ENCODE results near the gene IL17C.

The IL17C gene

DNA sequence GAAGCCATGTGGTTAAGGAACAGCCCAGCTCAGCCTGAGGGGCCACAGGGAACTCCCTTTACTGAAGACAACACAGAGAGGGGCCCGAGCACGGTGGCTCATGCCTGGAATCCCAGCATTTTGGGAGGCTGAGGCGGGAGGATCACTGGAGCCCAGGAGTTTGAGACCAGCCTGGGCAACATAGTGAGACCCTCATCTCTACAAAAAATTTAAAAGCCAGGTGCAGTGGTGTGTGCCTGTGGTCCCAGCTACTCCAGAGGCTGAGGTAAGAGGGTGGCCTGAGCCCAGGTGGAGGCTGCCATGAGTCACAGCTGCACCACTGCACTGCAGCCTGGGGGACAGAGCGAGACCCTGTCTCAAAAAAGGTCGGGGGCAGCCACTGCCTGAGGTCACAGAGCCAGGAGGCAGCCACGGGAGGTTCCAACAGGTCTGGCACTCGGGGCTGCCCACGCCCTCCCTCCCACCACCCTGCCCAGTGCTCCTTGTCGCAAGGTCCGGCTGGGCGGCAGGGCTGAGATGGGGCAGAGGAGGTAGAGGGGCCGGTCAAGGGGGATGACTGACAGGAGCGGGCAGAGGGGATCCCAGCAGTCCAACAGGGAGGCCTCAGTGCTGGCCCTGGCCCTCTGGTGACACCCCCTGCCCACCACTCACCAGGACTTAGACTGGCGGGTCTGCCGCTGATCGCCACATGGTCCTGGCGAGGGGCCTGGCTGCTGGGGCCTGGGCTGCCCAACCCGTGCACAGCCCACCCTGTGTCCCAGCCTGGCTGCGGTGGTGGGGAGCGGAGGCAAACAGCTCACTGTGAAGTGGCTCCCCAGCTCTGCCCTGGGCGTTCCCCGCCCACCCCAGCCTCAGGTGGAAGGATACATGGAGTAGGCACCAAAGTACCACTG is 9.1 kb downstream of the IL17C start:
- no peak for DNase-seq

DNA sequence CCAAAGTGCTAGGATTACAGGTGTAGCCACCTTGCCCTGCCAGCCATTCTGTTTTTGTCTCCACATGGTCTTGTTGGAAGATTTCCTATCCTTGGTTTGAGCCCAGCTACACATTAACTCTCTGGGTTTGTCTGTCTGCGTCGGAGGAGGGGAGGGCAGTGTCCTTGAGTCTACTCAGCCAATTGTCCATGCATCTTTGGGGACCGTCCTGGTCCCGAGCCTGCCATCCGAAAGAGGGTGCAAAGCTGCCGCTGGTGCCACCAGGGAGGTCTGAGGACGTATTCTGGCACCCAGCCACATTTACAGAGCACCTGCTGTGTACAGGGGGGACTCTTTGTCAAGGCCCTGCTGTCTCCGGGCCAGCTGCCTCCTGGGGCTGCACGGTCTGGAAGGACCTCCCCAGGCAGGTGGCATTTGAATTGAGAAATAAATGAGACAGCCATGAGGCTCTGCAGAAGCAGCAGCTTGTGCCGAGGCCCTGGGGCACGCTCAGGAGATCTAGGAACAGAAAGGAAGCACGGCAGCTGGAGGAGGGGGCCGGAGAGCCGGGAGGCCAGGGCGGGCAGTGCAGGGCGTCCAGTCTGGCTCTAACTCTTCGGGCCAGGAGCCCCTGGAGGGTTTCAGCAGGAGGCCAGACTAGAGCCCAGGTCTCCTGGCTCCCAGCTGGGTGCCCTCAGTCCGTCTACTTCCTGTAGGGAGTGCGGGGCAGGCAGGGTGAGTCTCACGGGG is 11.0 kb downstream of the IL17C start:
- no peak for DNase-seq

DNA sequence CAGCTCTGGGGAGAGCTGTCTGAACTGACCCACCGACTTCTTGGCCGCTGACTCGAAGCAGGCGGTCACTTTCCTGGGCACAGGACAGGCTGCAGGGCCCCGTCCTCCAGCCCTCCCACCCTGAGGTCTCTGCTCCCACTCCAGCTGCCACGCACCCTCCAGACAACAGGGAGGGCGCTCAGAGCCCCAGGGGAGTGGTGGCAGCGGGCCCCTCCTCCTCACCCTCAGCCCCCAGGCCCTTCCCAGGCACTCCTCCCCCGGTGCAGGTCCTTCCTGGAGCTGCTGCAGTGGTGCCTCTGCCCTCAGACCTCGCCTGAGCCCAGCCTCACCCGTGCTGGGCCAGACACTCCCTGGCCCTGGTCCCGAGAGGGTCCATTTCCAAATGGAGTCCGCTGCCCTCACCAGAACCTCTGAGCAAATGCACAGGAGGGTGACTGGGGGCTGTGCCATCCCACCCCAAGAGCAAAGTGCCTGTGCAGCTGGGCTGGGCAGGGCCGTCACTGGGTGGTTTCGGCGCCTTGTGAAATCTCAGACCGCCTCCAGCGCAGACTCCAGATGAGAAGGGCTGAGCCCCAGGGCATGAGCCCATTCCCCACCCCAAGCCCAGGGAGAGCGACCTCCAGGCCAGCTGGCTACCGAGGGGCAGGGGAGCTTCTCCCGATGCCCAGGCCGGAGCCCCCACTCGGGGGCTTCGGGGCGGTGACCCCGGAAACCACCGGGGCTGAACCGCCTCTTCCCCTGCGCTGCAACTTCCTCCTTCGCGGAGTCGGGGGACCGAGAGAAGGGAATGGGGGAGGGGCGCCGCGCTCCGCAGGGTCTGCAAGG is 11.8 kb downstream of the IL17C start:
- peak; percentile 38 for DNase-seq

DNA sequence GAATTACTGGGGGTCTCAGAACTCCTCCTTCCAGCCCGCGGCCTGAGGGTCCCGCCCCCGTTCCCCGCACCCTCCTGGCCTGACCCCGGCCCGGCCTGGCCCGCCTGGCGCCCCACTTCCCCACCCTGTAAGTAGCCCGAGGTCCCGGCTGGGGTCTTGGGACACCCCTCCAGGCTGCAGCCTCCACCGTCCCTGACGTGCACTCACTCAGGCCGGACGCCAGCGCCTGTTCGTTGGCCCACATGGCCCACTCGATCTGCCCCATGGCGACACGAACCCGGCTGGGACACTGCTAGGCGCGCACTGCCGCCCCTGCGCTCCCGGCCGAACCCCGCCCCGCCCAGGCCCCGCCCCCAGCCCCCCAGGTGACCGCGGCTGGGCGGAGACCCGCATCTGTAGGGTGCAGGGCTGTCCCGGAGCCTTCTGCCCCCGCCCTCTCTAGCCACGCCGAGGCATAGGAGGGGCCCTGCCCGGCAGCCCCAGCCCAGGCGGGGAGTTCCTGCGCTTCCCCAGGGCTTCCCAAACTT is 12.4 kb downstream of the IL17C start, which contains the start of gene CYBA:
Gene CYBA, minus strand, starts transcription at position 305 of the 527 bp plus-strand sequence. Its CDS starts 40 bp downstream, at position 265.
- DNase-seq: peak; percentile 72

DNA sequence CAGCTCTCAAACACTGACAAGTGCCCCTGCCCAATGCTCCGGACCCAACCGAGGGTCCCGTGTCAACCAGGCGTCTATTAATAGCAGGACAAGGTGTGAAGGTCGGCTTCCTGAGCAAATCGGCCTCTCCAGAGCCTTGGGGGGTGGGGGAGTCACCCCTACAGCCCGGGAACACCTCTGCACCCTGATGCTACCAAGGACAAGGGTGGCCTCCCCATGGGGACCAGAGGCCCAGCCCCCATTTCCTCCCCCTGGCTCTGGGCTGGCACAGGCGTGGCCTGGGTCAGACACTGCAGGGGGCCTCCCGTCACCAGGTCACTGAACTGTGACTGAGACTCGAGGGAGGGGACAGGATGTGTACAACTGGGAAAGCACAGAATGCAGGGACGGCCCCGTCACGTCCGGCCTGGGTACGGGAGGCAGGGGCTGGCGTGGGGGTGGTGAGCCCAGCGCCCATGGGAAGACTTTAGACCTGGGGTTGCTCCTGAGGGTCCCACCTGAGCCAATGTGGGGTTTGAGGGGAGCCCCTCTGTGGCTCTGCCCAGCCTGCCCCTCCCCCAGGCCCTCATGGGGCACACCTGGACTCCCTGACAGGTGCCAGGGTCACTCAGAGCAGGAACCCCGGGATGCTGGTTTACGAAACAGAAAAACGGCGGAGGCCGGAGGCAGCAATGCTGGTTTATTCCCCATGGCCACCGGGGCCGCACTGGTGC is 13.1 kb downstream of the IL17C start:
- peak; percentile 69 for DNase-seq

DNA sequence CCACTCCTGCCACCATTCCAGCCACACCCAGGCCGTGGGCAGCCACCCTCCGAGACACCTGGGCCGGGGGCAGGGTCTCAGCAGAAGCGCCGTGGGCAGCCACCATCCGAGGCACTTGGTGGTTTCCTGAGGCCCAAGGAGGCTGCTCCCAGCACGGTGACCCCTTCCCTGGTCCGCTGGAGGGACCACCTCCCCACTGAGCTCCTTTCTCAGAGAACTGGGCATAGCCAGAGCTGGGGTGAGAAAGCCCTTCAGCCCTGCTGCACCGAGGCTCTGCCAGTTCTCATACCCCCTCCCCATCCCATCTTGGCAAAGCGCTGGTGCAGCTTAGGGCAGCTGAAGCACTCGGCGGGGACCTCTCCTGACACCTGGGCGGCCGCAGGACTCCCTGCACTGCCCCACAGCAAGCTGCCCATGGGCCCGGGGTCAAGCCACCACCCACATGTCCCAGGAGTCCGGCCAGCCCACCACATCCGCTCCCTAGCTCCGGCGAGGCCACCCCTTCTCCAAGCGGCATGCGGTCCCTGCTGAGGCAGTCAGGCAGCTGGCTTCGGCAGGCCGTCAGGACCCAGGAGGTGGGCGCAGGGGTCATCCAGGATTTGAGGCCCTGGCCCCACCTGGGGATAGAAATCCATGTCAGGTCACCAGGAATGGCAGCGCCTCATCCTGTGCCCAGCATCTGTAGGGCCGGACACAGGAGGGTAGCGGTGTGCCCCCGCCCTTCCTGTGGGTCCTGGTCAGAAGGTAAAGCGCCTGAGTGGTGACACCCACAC is 13.8 kb downstream of the IL17C start:
- no peak for DNase-seq

DNA sequence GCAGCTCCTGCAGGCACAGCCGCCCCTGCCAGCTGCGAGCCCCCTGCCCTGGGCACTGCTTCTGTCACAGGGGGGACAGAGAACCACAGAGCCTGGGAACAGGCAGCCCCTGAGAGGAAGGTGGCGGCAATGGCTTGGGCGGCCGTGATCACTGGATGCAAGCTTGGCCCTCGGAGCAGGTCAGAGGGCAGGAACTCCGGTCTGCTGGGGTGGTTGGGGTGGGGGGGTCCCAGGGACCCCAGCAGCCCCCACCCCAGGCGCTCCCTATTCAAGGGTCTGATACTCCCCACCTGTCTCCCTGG is 14.3 kb downstream of the IL17C start:
- no peak for DNase-seq

DNA sequence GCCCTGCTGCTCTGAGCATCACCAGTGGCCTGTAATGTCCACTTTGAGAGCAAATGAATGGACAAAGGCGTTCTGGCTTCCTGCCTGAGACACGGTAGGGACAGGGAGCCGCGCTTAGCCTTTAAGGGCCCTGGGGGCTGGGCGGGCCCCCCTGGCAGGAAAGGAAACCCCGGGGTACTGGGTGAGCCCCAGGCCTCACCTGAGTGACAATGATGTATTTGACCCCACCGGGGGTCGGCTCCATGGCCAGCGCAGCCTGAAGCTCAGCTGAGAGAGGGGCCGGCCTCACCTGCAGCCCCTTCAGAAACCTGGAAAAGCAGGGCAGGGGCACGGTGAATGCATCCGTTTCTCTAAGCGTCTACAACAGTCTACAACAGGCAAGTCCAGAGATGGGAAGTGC is 14.7 kb downstream of the IL17C start:
- DNase-seq: no peak

DNA sequence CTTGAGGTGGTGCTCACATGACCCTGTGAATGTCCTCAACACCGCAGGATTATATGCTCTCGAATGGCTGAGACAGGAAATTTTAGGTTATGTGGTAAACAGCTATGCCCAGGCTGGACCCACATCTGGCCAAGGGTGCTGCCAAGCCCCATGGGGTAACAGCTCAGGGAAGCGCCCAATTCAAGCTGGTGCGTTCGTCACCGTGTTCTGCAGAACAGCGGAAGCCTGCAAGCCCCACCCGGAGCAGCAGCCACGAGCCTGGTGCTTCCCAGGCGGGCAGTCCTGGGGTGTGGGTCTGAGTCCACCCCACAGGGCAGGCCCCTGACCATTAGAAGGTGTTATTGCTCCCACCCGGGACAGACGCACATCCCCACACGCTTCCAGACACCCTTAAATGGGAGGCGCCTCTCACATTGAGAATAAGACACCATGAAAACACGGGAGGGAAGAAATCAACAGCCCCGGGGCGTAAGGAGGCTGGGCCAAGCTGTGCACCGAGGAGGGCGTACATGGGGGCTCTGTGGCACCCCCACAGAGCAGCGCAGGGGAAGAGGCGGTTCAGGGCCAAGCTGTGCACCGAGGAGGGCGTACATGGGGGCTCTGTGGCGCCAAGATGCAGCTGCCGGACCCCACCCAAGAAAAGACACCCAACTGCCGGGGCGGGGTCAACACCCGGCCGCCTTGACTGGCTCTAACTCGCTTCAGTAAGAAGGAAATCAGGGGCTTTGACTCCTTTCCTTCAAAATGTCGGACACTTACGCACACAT is 15.4 kb downstream of the IL17C start:
- no peak for DNase-seq

DNA sequence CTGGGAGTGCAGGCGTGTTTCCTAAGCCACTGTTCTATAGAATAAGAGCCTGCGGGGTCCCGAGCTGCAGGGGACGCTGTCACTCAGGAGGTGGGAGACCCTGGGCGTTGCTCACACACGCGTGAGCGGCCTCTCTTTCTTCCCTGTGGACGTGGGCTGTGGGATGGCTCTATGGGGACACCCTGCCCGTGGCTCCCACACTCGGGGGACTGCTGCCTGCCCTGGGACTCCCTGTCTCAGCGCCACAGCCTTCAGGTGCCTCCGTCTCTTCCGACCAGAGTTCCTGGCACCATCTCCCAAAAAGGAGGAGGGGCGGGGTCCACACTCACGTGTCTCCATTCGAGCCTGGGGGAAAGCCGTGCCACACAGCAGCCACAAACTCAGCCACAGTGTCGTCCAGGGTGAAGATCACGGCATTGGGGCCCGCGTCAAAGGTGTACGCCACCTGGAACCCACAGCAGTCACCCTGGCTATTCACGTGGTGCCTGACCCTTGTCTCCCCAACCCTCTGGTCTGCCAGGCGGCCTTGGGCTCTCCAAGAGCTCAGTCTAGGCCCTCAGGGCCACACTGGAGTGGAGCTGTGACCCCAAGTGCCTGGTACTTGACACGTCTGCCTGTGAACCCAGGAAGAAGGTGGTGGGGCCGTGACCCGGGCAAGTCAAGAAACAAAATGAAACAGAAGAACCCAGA is 16.1 kb downstream of the IL17C start:
- no peak for DNase-seq

DNA sequence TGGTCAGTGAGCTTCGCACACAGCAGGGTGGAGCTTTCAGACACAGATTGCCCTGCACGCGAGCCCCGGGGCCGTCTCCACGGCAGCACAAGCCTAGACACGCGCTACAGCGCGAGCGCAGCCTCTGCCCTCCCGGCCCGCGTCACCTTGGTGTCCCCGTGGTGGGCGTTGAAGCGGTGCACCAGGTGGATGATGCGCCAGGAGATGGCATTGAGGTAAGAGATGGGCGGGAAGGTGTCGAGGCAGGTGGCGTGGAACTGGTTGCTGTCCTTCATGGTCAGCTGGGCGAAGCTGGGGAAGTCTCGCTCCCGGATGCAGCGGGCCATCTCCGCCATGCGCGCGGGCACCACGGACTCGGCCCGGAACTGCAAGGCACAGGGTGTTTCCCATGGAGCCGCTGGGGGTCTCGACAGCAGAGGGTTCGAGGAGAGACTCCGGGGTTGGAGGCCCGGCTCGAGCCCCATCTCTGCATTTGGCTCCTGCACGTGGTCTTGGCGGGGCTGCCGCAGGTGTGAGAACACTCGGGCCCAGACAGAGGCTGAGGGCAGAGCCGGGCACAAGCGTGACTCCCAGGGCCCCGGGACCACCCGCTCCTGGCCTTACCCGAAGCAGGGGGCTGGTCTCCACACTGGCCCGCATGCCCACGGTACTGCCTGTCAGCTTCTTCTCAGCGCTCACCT is 16.8 kb downstream of the IL17C start:
- no peak for DNase-seq

DNA sequence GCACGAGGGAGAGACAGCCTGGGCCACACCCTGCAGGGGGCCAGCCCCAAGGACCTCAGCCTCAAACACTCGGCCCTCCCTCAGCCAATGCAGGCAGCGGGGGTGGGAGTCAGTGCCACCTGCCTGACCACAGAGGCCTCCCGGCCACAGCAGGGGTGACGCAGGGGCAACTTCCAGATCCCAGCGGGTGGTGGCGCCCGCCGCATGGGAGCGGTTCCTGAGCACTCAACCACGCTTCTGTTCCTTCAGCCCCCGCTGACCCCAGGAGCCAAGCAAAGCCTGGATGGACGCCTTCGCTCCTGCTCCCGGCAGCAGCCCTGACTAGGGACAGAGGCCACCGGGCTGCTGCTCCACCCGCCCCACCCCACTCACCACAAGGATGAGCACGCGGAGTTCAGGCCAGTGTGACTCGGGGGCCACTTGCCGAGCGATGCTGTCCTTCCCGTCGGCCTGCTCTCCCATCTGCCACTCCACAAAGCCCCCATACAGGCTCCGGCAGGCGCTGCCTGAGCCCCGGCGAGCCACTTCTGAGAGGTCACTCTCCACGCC is 17.4 kb downstream of the IL17C start:
- no peak for DNase-seq

DNA sequence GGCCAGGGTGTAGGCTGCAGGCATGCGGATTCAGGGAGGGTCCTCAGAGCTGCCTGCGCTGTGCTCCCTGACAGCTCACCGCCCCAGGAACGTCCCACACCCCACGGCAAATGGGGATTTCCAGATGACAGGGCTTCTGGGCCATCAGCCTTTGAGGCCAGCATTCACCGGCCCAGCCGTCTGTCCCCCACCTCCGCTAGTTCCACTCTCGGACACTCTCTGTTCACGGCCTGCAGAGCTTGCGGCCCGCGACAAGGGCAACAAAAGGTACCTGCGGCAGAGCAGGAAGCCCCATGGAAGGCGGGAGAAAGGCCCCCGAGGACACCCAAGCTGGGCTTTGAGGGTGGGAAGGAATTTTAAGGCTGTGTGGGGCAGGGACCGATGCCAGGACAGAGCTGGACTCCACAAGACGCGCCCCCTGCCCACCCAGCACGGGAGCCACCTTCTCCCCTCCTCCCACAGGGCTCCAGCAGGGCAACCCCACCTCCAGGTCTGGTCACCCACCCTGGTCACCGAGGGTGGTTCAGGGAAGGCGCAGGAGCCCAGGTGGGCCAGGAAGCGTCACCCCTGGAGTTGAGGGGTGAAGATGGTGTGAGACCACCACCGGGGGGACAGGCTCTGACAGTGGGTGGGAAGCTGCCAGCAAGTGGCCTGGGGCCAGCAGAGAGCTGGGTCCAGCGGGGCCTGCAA is 18.1 kb downstream of the IL17C start:
- no peak for DNase-seq

DNA sequence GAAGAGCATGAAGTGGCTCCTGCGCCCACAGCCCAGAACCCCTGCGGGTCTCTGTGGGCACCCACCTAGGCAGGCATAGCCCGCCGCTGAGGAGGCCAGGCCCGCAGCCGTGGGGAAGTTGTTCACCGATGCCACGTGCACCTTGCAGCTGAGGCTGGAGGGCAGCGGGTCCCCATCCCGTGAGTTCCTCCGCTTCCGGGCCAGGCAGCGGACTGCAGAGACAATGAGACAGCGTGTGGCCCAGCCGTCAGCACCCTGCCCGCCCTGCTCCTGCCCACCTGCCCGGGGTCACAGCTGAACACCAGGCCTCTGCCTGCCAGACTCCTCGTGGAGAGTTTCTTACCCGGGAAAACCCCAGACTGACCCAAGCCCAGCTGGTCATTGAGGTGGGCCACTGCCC is 19.0 kb downstream of the IL17C start:
- DNase-seq: no peak

DNA sequence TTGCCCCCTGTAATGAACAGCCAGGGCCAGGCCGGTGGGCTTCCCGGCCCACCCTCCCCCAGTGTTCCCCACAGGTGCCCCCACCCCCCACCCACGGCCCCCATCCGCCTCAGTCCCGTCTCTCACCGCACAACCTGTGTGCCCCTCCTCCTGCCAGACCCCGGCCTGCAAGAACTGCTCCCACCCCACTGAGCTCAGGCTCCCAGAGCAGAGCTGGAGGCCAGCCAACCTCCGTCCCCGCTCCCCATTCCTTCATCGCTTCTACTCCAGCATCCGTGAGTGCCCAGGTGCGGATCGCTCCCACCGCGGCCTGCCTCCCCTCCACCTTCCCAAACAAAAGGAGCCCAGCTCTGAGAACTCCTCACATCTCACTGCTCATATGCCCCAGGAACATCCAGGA is 20.3 kb downstream of the IL17C start:
- no peak for DNase-seq

DNA sequence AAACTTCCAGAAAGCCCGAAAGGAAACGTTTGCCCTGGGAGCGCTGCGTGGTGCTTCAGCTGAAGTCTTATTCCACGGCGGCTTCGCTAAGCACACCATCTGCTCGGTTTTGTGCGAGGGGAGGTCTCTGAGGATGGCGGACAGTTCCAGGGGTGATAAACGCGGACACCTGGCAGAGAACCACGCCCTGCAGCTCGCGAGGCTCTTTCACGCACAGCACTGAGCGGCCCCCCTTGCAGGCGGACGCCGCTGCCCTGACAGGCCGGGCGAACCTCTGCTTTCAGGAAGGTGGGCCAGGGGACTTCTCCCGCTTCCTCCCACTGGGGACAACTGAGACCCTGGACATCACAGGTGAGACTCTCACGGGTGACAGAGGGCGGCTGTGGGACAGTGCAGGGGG is 20.8 kb downstream of the IL17C start:
- no peak for DNase-seq

DNA sequence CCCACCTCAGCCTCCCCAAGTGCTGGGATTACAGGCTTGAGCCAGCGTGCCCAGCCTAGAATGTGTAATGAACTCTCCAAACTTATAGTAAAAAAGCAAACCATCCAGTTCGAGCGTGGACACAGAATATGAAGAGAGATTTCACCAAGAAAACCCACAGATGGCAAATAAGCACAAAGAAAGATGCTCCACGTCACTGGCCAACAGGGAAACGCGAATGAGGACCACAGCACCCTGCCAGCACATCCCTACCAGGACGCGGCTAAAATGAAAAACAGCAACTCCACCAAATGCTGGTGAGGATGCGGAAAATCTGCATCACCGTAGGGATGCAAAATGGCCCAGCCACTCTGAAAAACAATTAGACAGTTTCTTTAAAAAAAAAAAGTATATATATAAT is 23.1 kb downstream of the IL17C start:
- no peak for DNase-seq

DNA sequence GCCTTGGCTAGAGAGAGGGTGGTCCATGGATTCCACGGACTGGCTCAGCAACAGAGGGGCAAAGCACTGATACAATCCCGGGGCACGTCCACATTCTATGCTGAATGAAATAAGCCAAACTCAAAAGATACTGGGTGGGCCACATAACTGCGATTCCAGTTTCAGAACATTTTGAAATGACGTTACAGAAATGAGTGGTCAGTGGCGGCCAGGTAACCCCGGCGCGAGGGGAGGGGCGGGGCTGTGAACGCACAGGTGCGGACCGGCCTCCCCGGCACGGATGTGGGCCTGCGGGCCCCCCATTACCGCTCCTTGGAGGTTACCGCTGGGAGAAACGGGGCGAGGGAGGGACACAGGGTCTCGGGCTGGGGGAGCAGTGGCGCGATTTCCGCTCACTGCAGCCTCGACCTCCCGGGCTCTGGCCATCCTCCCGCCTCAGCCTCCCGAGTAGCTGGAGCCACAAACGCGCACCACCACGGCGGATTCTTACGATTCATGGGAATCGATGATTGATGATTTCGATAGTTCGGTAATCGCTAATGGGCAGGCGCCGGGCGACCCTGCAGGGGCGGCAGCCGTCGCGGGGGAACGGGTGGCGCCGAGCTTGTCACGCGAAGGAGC is 24.0 kb downstream of the IL17C start:
- peak; percentile 32 for DNase-seq
